Measurements from ENCODE around the gene CASP6.

The CASP6 gene

GRCh38 chr4:109713500-109713899, 10.3 kb upstream of the CASP6 start:
- H3K9ac ChIP-seq (ENCODE audit: low read length) = no peak overlapping the region
- no peaks in the 10 kb centered on the region for H3K36me3 ChIP-seq (ENCODE audit: control insufficient read depth, insufficient read depth, low read length)
- no CpG with 5 or more reads among the region's 3 CpGs for WGBS (ENCODE audit: extremely low coverage, insufficient coverage, low lambda C conversion rate)
- no peak overlapping the region for H3K27ac ChIP-seq (ENCODE audit: low read depth, low read length)
- no peak for DNase-seq
- H4K8ac ChIP-seq (ENCODE audit: low read depth, low read length) = no peak overlapping the region
- H3K79me1 ChIP-seq (ENCODE audit: low read length) = no peaks in the 10 kb centered on the region
- no peak overlapping the region for H2BK5ac ChIP-seq (ENCODE audit: low read length)
- no peaks in the 10 kb centered on the region for H3K79me2 ChIP-seq (ENCODE audit: control insufficient read depth, insufficient read depth, low read length)
- no peak overlapping the region for H2BK120ac ChIP-seq (ENCODE audit: low read depth, low read length)
- H3K27me3 ChIP-seq (ENCODE audit: insufficient read depth, low read length, poor library complexity) = no peaks in the 10 kb centered on the region
- H2BK15ac ChIP-seq (replicated peaks; ENCODE audit: low read depth) = no peak overlapping the region
- H2AK5ac ChIP-seq (ENCODE audit: low read length) = no peak overlapping the region
- no peak overlapping the region for H3K4me3 ChIP-seq (ENCODE audit: low read length)
- H3K4me1 ChIP-seq (ENCODE audit: control insufficient read depth, low read depth, low read length) = no peaks in the 10 kb centered on the region
- H3K4ac ChIP-seq (ENCODE audit: low read depth, low read length) = no peak overlapping the region
- no peak overlapping the region for H3K23ac ChIP-seq (ENCODE audit: low read length)
- H3K56ac ChIP-seq (ENCODE audit: low read length) = no peak overlapping the region
- H3K4me2 ChIP-seq (ENCODE audit: low read length) = no peak overlapping the region
- no peak overlapping the region for H3K18ac ChIP-seq (ENCODE audit: low read length)
- H4K5ac ChIP-seq (ENCODE audit: low read length) = no peak overlapping the region

- H3K79me1 ChIP-seq (ENCODE audit: low read length) = no peaks in the 10 kb centered on the region
- no peaks in the 10 kb centered on the region for H3K4me1 ChIP-seq (ENCODE audit: control insufficient read depth, low read depth, low read length)
- no peak overlapping the region for H2BK15ac ChIP-seq (replicated peaks; ENCODE audit: low read depth)
- no peak overlapping the region for H3K56ac ChIP-seq (ENCODE audit: low read length)
- no peak overlapping the region for H2BK5ac ChIP-seq (ENCODE audit: low read length)
- H3K4me2 ChIP-seq (ENCODE audit: low read length) = no peak overlapping the region
- no peak overlapping the region for H2BK120ac ChIP-seq (ENCODE audit: low read depth, low read length)
- H3K36me3 ChIP-seq (ENCODE audit: control insufficient read depth, insufficient read depth, low read length) = no peaks in the 10 kb centered on the region
- H3K9ac ChIP-seq (ENCODE audit: low read length) = no peak overlapping the region
- no peak overlapping the region for H3K23ac ChIP-seq (ENCODE audit: low read length)
- H3K18ac ChIP-seq (ENCODE audit: low read length) = no peak overlapping the region
- H4K8ac ChIP-seq (ENCODE audit: low read depth, low read length) = no peak overlapping the region
- no peak overlapping the region for H2AK5ac ChIP-seq (ENCODE audit: low read length)
- no CpG with 5 or more reads among the region's 1 CpG for WGBS (ENCODE audit: extremely low coverage, insufficient coverage, low lambda C conversion rate)
- no peak overlapping the region for H3K4ac ChIP-seq (ENCODE audit: low read depth, low read length)
- no peaks in the 10 kb centered on the region for H3K79me2 ChIP-seq (ENCODE audit: control insufficient read depth, insufficient read depth, low read length)
- H3K27me3 ChIP-seq (ENCODE audit: insufficient read depth, low read length, poor library complexity) = no peaks in the 10 kb centered on the region
- no peak overlapping the region for H3K27ac ChIP-seq (ENCODE audit: low read depth, low read length)
- no peak overlapping the region for H4K5ac ChIP-seq (ENCODE audit: low read length)
- no peak overlapping the region for H3K4me3 ChIP-seq (ENCODE audit: low read length)
- no peak for DNase-seq
These were observed 5.7 kb upstream of the CASP6 start for GRCh38 chr4:109708990-109709389.

GRCh38 chr4:109708435-109708834, 5.2 kb upstream of the CASP6 start:
- Histone ChIP-seq H2BK5ac (ENCODE audit: low read length) (no peak overlapping the region), H3K4me2 (ENCODE audit: low read length) (no peak overlapping the region), H3K27me3 (ENCODE audit: insufficient read depth, low read length, poor library complexity) (no peaks in the 10 kb centered on the region), H2BK15ac (replicated peaks; ENCODE audit: low read depth) (no peak overlapping the region), H3K4me3 (ENCODE audit: low read length) (no peak overlapping the region), H2BK120ac (ENCODE audit: low read depth, low read length) (no peak overlapping the region), H4K5ac (ENCODE audit: low read length) (no peak overlapping the region), H3K9ac (ENCODE audit: low read length) (no peak overlapping the region), H3K36me3 (ENCODE audit: control insufficient read depth, insufficient read depth, low read length) (no peaks in the 10 kb centered on the region), H3K18ac (ENCODE audit: low read length) (no peak overlapping the region), H3K27ac (ENCODE audit: low read depth, low read length) (no peak overlapping the region), H3K79me1 (ENCODE audit: low read length) (no peaks in the 10 kb centered on the region), H3K4me1 (ENCODE audit: control insufficient read depth, low read depth, low read length) (no peaks in the 10 kb centered on the region), H2AK5ac (ENCODE audit: low read length) (no peak overlapping the region), H3K4ac (ENCODE audit: low read depth, low read length) (no peak overlapping the region), H3K23ac (ENCODE audit: low read length) (no peak overlapping the region), H3K79me2 (ENCODE audit: control insufficient read depth, insufficient read depth, low read length) (no peaks in the 10 kb centered on the region), H3K56ac (ENCODE audit: low read length) (no peak overlapping the region), H4K8ac (ENCODE audit: low read depth, low read length) (no peak overlapping the region)
- DNase-seq = no peak
- WGBS (ENCODE audit: extremely low coverage, insufficient coverage, low lambda C conversion rate) = no CpG with 5 or more reads among the region's 2 CpGs

GRCh38 chr4:109703664-109704361, 568 bp upstream of the CASP6 start:
- H2BK15ac ChIP-seq (replicated peaks; ENCODE audit: low read depth) = no peak overlapping the region
- no peaks in the 10 kb centered on the region for H3K27me3 ChIP-seq (ENCODE audit: insufficient read depth, low read length, poor library complexity)
- no peaks in the 10 kb centered on the region for H3K4me1 ChIP-seq (ENCODE audit: control insufficient read depth, low read depth, low read length)
- H3K4me2 ChIP-seq (ENCODE audit: low read length) = peak overlapping the region; percentile 46
- H3K27ac ChIP-seq (ENCODE audit: low read depth, low read length) = no peak overlapping the region
- no peaks in the 10 kb centered on the region for H3K36me3 ChIP-seq (ENCODE audit: control insufficient read depth, insufficient read depth, low read length)
- H2AK5ac ChIP-seq (ENCODE audit: low read length) = no peak overlapping the region
- H2BK5ac ChIP-seq (ENCODE audit: low read length) = no peak overlapping the region
- no peak overlapping the region for H4K8ac ChIP-seq (ENCODE audit: low read depth, low read length)
- no peak overlapping the region for H3K23ac ChIP-seq (ENCODE audit: low read length)
- H3K9ac ChIP-seq (ENCODE audit: low read length) = peak overlapping the region; percentile 71
- H3K56ac ChIP-seq (ENCODE audit: low read length) = peak overlapping the region; percentile 91
- H3K79me1 ChIP-seq (ENCODE audit: low read length) = peaks cover 2% of the 10 kb centered on the region
- no peak overlapping the region for H2BK120ac ChIP-seq (ENCODE audit: low read depth, low read length)
- no peaks in the 10 kb centered on the region for H3K79me2 ChIP-seq (ENCODE audit: control insufficient read depth, insufficient read depth, low read length)
- peak overlapping the region; percentile 19 for H3K4me3 ChIP-seq (ENCODE audit: low read length)
- DNase-seq = no peak
- no peak overlapping the region for H4K5ac ChIP-seq (ENCODE audit: low read length)
- no CpG with 5 or more reads among the region's 11 CpGs for WGBS (ENCODE audit: extremely low coverage, insufficient coverage, low lambda C conversion rate)
- peak overlapping the region; percentile 96 for H3K18ac ChIP-seq (ENCODE audit: low read length)
- H3K4ac ChIP-seq (ENCODE audit: low read depth, low read length) = no peak overlapping the region

GRCh38 chr4:109701566-109702410, 1.5 kb downstream of the CASP6 start:
- H3K79me2 ChIP-seq (ENCODE audit: control insufficient read depth, insufficient read depth, low read length) = no peaks in the 10 kb centered on the region
- DNase-seq = peak; percentile 92
- H3K9ac ChIP-seq (ENCODE audit: low read length) = peak overlapping the region; percentile 75
- WGBS (ENCODE audit: extremely low coverage, insufficient coverage, low lambda C conversion rate) = no CpG with 5 or more reads among the region's 21 CpGs
- H3K27me3 ChIP-seq (ENCODE audit: insufficient read depth, low read length, poor library complexity) = no peaks in the 10 kb centered on the region
- H4K5ac ChIP-seq (ENCODE audit: low read length) = no peak overlapping the region
- H3K4me2 ChIP-seq (ENCODE audit: low read length) = peak overlapping the region; percentile 26
- no peak overlapping the region for H3K4me3 ChIP-seq (ENCODE audit: low read length)
- peak overlapping the region; percentile 96 for H3K18ac ChIP-seq (ENCODE audit: low read length)
- H3K23ac ChIP-seq (ENCODE audit: low read length) = no peak overlapping the region
- H2BK5ac ChIP-seq (ENCODE audit: low read length) = no peak overlapping the region
- no peak overlapping the region for H2BK120ac ChIP-seq (ENCODE audit: low read depth, low read length)
- H3K56ac ChIP-seq (ENCODE audit: low read length) = peak overlapping the region; percentile 91
- H3K36me3 ChIP-seq (ENCODE audit: control insufficient read depth, insufficient read depth, low read length) = no peaks in the 10 kb centered on the region
- H2AK5ac ChIP-seq (ENCODE audit: low read length) = no peak overlapping the region
- no peak overlapping the region for H2BK15ac ChIP-seq (replicated peaks; ENCODE audit: low read depth)
- H3K4me1 ChIP-seq (ENCODE audit: control insufficient read depth, low read depth, low read length) = no peaks in the 10 kb centered on the region
- peaks cover 4% of the 10 kb centered on the region for H3K79me1 ChIP-seq (ENCODE audit: low read length)
- no peak overlapping the region for H4K8ac ChIP-seq (ENCODE audit: low read depth, low read length)
- H3K4ac ChIP-seq (ENCODE audit: low read depth, low read length) = no peak overlapping the region
- H3K27ac ChIP-seq (ENCODE audit: low read depth, low read length) = peak overlapping the region; percentile 81

Data from mesendoderm (in vitro differentiated cells).